Esophagus squamous epithelium (tissue), 4 donors: ENCODE results near the gene TBL1X.

ENCODE experiments used
- POLR2A ChIP-seq, 4 donors: fragments of 450-650 bp; IDR thresholded peaks; one replicate each; pipeline ENCODE4 v1.6.1; 2017; ENCODE audit warnings: antibody characterized with exemption in 4 of 4, mild to moderate bottlenecking in 4 of 4, moderate library complexity in 3 of 4
- TF ChIP-seq, protein P1 (sequence below), 6 experiments: fragments of 450-650 bp in 4 of 6; fragments of 200-600 bp in 2 of 6; sonication (generic) in 2 of 6; IDR thresholded peaks; one replicate each; pipeline ENCODE4 v1.5.1; 2016 to 2019; ENCODE audit warnings: antibody characterized with exemption in 6 of 6, mild to moderate bottlenecking in 4 of 6, moderate library complexity in 4 of 6

DNA sequence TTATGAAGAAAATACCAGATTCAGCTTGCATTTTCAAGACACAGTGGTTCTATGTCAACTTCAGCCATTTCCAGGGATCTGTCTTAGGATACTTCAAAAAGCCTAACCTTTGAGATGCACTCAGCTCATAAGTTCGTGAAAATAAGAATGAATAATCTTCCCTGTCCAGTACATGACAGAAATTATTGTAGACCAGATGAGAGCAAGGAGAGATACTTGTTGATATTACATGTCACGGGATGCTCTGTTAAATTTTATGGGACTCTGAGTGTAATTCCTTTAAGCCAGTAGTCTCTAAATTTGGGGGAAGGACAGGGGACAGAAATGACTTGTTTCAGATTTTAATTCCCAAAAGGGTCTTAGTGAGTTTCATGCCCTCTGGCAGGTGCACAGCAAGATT, 8.8 kb downstream of the TBL1X start:
- TF ChIP-seq POLR2A (IDR thresholded peaks at IDR 0.05), result no peak
- TF ChIP-seq, protein P1, sequence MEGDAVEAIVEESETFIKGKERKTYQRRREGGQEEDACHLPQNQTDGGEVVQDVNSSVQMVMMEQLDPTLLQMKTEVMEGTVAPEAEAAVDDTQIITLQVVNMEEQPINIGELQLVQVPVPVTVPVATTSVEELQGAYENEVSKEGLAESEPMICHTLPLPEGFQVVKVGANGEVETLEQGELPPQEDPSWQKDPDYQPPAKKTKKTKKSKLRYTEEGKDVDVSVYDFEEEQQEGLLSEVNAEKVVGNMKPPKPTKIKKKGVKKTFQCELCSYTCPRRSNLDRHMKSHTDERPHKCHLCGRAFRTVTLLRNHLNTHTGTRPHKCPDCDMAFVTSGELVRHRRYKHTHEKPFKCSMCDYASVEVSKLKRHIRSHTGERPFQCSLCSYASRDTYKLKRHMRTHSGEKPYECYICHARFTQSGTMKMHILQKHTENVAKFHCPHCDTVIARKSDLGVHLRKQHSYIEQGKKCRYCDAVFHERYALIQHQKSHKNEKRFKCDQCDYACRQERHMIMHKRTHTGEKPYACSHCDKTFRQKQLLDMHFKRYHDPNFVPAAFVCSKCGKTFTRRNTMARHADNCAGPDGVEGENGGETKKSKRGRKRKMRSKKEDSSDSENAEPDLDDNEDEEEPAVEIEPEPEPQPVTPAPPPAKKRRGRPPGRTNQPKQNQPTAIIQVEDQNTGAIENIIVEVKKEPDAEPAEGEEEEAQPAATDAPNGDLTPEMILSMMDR (IDR thresholded peaks at IDR 0.05), result no peak
